Stimulated activated CD4-positive, alpha-beta T cell treated with anti-CD3 and anti-CD28 coated beads, Interleukin-1b, Interleukin-23, amount 100 ng/mL, for 1 hour (primary cell): ENCODE data around the gene CLASP2.
A peak's percentile ranks its signal among the peaks of the same experiment; 100 is the strongest.
"Not testable (repeated sequence)": the region's sequence is repeated elsewhere in the genome, so short reads cannot be mapped to it uniquely, and the experiment has no call there.

ENCODE experiments used
- DNase-seq, 2 donors: peaks; one replicate each; pipeline ENCODE4 v3.0.0-alpha.2; 2020; ENCODE audit warnings: low read depth in 2 of 2

Gene CLASP2

GRCh38 chr3:33717866-33718594, at the start of gene CLASP2:
Gene CLASP2 (minus strand): TSS chr3:33718254. CDS start chr3:33718002, 252 bp downstream.
- peak; percentile 55 to 64 for DNase-seq

- DNase-seq, result no peak
Observed at GRCh38 chr3:33758864-33759263, 40.8 kb upstream of the CLASP2 start.

- DNase-seq, result no peak
Observed at GRCh38 chr3:33758281-33758680, 40.2 kb upstream of the CLASP2 start.

- DNase-seq, result not testable (repeated sequence)
Observed at GRCh38 chr3:33754391-33754790, 36.3 kb upstream of the CLASP2 start.

GRCh38 chr3:33751336-33751735, 33.3 kb upstream of the CLASP2 start:
- DNase-seq, result no peak

GRCh38 chr3:33750211-33750548, 32.1 kb upstream of the CLASP2 start:
- no peak for DNase-seq

GRCh38 chr3:33749546-33750210, 31.6 kb upstream of the CLASP2 start:
- DNase-seq, result no peak

GRCh38 chr3:33746416-33747116, 28.5 kb upstream of the CLASP2 start:
- DNase-seq, result no peak

GRCh38 chr3:33737146-33737545, 19.1 kb upstream of the CLASP2 start:
- DNase-seq, result no peak

- DNase-seq, result no peak
Observed at GRCh38 chr3:33732394-33732793, 14.3 kb upstream of the CLASP2 start.

GRCh38 chr3:33729993-33730392, 11.9 kb upstream of the CLASP2 start:
- DNase-seq, result no peak

GRCh38 chr3:33724256-33724655, 6.2 kb upstream of the CLASP2 start:
- DNase-seq, result no peak

GRCh38 chr3:33722626-33723370, 4.7 kb upstream of the CLASP2 start:
- no peak for DNase-seq

- DNase-seq, result no peak
Observed at GRCh38 chr3:33722191-33722590, 4.1 kb upstream of the CLASP2 start.

- DNase-seq, result no peak
Observed at GRCh38 chr3:33718595-33718907, 497 bp upstream of the CLASP2 start.

GRCh38 chr3:33717616-33717865, 513 bp downstream of the CLASP2 start:
- DNase-seq, result no peak

GRCh38 chr3:33716227-33716626, 1.8 kb downstream of the CLASP2 start:
- no peak for DNase-seq

- no peak for DNase-seq
Observed at GRCh38 chr3:33711100-33711499, 7.0 kb downstream of the CLASP2 start.

- DNase-seq, result no peak
Observed at GRCh38 chr3:33706056-33706455, 12.0 kb downstream of the CLASP2 start.

GRCh38 chr3:33704891-33705290, 13.2 kb downstream of the CLASP2 start:
- DNase-seq, result no peak

GRCh38 chr3:33699275-33699674, 18.8 kb downstream of the CLASP2 start:
- DNase-seq, result no peak

- DNase-seq, result no peak
Observed at GRCh38 chr3:33694944-33695343, 23.1 kb downstream of the CLASP2 start.

- no peak for DNase-seq
Observed at GRCh38 chr3:33690341-33690740, 27.7 kb downstream of the CLASP2 start.
